ENCODE measurements around the gene FAM151B. TPM values are rescaled to one million over a fixed set of nuclear protein-coding genes. Genes with fewer than 3 reads are reported as not detected.
"Not testable (repeated sequence)": the region's sequence is repeated elsewhere in the genome, so short reads cannot be mapped to it uniquely, and the experiment has no call there.

The FAM151B gene
- total and polyA plus RNA-seq, 3 experiments from 2014 or later = 0.18 to 0.24 TPM; not detected in 1

DNA sequence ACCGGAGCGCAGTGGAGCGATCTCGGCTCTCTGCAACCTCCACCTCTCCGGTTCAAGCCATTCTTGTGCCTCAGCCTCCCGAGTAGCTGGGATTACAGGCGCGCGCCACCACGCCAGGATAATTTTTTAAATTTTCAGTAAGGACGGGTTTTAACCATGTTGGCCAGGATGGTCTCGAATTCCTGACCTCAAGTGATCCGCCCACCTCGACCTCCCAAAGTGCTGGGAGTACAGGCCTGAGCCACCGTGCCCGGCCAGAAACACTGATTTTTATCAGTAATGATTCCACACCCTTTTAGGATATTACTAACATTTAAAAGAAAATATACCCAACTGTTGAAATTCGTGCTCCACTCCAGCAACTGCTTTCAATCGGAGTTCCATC, 464 bp upstream of the FAM151B start:
- peaks cover 8 to 19% (median 16%) of the 10 kb centered on the region in 3 donors for H3K4me1 Mint-ChIP-seq
- Histone ChIP-seq H3K4me3 (ENCODE audit: low read length) (peak overlapping the region; percentile 66), H3K27ac (ENCODE audit: low read depth, low read length) (no peak overlapping the region), H3K36me3 (ENCODE audit: insufficient read depth, low read length) (no peaks in the 10 kb centered on the region), H3K27me3 (ENCODE audit: insufficient read depth, low read length, poor library complexity, severe bottlenecking) (no peaks in the 10 kb centered on the region), H3K9me3 (ENCODE audit: low read length) (no peaks in the 10 kb centered on the region), H3K4me1 (ENCODE audit: insufficient read depth, low read length) (no peaks in the 10 kb centered on the region)
- ChIA-PET CTCF (no interaction called here), POLR2A (interaction anchor here (0.5 kb wide), 1 partner anchor 180 kb away, joined by 3 read pairs; no protein-coding TSS in a partner anchor)
- peak overlapping the region; percentile 38 to 75 (median 67) for H3K4me3 Mint-ChIP-seq
- no peak for DNase-seq
- no peak overlapping the region for H3K27ac Mint-ChIP-seq
- peaks cover 0 to 32% (median 0%) of the 10 kb centered on the region in 3 donors for H3K36me3 Mint-ChIP-seq
- peaks cover 21 to 40% of the 10 kb centered on the region in 2 donors for H3K27me3 Mint-ChIP-seq
- peaks cover 10 to 34% (median 20%) of the 10 kb centered on the region in 5 donors for H3K9me3 Mint-ChIP-seq

DNA sequence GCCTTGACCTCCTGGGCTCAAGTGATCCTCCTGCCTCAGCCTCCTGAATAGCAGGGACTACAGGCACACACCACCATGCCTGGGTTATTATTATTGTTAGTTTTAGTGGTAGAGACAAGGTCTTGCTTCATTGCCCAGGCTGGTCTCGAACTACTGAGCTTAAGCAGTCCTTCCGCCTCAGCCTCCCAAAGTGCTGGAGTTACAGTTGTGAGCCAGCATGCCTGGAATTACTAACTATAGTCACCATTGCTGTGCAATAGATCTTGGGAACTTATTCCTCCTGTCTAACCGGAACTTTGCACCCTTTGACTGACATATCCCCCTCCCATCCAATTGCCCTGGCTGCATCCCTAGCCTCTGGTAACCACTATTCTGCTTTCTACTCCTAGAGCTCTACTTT, 3.4 kb downstream of the FAM151B start:
- ChIA-PET CTCF (no interaction called here), POLR2A (no interaction called here)
- Mint-ChIP-seq H3K27me3 (peaks cover 19 to 37% of the 10 kb centered on the region in 2 donors), H3K27ac (no peak overlapping the region), H3K36me3 (peaks cover 0 to 16% (median 0%) of the 10 kb centered on the region in 3 donors), H3K4me3 (no peak overlapping the region), H3K4me1 (peaks cover 8 to 19% (median 16%) of the 10 kb centered on the region in 3 donors), H3K9me3 (peaks cover 0 to 8% (median 2%) of the 10 kb centered on the region in 5 donors)
- Histone ChIP-seq H3K27me3 (ENCODE audit: insufficient read depth, low read length, poor library complexity, severe bottlenecking) (no peaks in the 10 kb centered on the region), H3K4me3 (ENCODE audit: low read length) (no peak overlapping the region), H3K36me3 (ENCODE audit: insufficient read depth, low read length) (no peaks in the 10 kb centered on the region), H3K27ac (ENCODE audit: low read depth, low read length) (no peak overlapping the region), H3K4me1 (ENCODE audit: insufficient read depth, low read length) (no peaks in the 10 kb centered on the region), H3K9me3 (ENCODE audit: low read length) (no peaks in the 10 kb centered on the region)
- no peak for DNase-seq

DNA sequence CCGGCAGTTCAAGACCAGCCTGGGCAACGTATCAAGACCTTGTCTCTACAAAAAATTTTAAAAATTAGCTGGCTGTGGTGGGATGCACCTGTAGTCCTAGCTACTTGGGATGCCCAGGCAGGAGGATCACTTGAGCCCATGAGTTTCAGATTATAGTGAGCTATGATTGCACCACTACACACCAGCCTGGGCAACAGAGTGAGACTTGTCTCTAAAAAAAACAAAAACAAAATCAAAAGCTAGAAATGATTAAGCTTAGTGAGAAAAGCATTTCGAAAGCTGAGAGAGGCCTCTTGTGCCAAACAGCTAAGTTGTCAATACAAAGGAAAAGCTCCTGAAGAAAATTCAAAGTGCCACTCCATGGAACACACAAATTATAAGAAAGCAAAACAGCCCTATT, 4.8 kb downstream of the FAM151B start:
- ChIA-PET POLR2A (no interaction called here), CTCF (no interaction called here)
- DNase-seq = no peak
- Histone ChIP-seq H3K27me3 (ENCODE audit: insufficient read depth, low read length, poor library complexity, severe bottlenecking) (no peaks in the 10 kb centered on the region), H3K4me3 (ENCODE audit: low read length) (no peak overlapping the region), H3K9me3 (ENCODE audit: low read length) (no peaks in the 10 kb centered on the region), H3K27ac (ENCODE audit: low read depth, low read length) (no peak overlapping the region), H3K4me1 (ENCODE audit: insufficient read depth, low read length) (no peaks in the 10 kb centered on the region), H3K36me3 (ENCODE audit: insufficient read depth, low read length) (no peaks in the 10 kb centered on the region)
- Mint-ChIP-seq H3K27me3 (peaks cover 14 to 31% of the 10 kb centered on the region in 2 donors), H3K4me1 (peaks cover 4 to 8% (median 8%) of the 10 kb centered on the region in 3 donors), H3K9me3 (no peaks in the 10 kb centered on the region), H3K27ac (no peak overlapping the region), H3K36me3 (peaks cover 0 to 8% (median 0%) of the 10 kb centered on the region in 3 donors), H3K4me3 (no peak overlapping the region)

DNA sequence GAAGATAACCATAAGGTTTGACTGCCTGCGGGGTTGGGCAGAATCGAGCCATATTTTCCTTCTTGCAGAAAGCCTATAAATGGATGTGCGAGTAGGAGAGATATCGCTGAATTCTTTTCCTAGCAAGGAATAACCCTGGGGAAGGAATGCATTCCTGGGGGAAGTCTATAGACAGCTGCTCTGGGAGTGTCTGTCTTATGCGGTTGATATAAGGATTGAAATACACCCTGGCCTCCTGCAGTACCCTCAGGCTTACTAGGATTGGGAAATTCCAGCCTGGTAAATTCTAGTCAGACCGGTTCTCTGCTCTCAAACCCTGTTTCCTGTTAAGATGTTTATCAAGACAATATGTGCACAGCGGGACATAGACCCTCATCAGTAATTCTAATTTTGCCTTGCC, 5.5 kb downstream of the FAM151B start:
- H3K27me3 ChIP-seq (ENCODE audit: insufficient read depth, low read length, poor library complexity, severe bottlenecking); H3K36me3 ChIP-seq (ENCODE audit: insufficient read depth, low read length); POLR2A ChIA-PET; DNase-seq; H3K36me3 Mint-ChIP-seq; H3K4me3 Mint-ChIP-seq; H3K4me3 ChIP-seq (ENCODE audit: low read length); H3K4me1 ChIP-seq (ENCODE audit: insufficient read depth, low read length); H3K9me3 Mint-ChIP-seq; H3K4me1 Mint-ChIP-seq; H3K9me3 ChIP-seq (ENCODE audit: low read length); CTCF ChIA-PET; H3K27ac ChIP-seq (ENCODE audit: low read depth, low read length); H3K27ac Mint-ChIP-seq: not testable (repeated sequence)
- H3K27me3 Mint-ChIP-seq = peaks cover 14 to 28% of the 10 kb centered on the region in 2 donors

DNA sequence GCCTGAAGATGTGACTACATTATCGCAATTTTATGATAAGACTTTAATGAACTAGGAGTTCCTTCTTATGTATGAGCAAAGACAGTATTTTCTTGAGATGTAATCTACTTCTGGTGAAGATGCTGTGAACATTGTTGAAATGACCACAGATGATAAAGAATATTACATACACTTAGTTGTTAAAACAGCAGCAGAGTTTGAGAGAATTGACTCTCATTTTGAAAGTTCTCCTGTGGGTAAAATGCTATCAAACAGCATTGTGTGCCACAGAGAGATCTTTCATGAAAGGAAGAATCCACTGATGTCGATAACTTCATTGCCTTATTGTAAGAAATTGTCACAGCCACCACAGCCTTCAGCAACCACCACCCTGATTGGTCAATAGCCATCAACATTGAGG, 8.0 kb downstream of the FAM151B start:
- H3K36me3 ChIP-seq (ENCODE audit: insufficient read depth, low read length) = no peaks in the 10 kb centered on the region
- peaks cover 13 to 15% of the 10 kb centered on the region in 2 donors for H3K27me3 Mint-ChIP-seq
- H3K9me3 Mint-ChIP-seq = peaks cover 0 to 2% (median 0%) of the 10 kb centered on the region in 5 donors
- no peak for DNase-seq
- no peaks in the 10 kb centered on the region for H3K4me1 ChIP-seq (ENCODE audit: insufficient read depth, low read length)
- no peak overlapping the region for H3K4me3 Mint-ChIP-seq
- H3K36me3 Mint-ChIP-seq = no peaks in the 10 kb centered on the region
- no peaks in the 10 kb centered on the region for H3K9me3 ChIP-seq (ENCODE audit: low read length)
- no peak overlapping the region for H3K4me3 ChIP-seq (ENCODE audit: low read length)
- H3K27me3 ChIP-seq (ENCODE audit: insufficient read depth, low read length, poor library complexity, severe bottlenecking) = no peaks in the 10 kb centered on the region
- H3K27ac Mint-ChIP-seq = no peak overlapping the region
- ChIA-PET POLR2A (no interaction called here), CTCF (no interaction called here)
- no peak overlapping the region for H3K27ac ChIP-seq (ENCODE audit: low read depth, low read length)
- no peaks in the 10 kb centered on the region for H3K4me1 Mint-ChIP-seq

DNA sequence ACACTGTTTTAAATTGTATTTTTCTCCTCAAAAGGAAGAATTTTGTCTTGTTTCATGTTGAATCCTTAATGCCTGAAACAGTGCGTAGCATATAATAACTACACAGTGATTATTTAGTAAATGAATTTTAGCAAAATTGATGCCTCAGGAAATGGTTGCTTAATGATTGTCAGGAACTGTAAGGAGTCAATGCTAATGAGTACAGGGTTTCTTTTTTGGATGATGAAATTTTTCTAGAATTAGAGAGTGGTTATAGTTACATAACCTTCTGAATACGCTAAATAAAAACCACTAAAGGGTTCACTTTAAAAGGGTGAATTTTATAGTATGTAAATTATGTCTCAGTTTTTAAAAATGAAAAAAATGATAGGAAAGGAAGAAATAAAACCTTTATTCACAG, 14.9 kb downstream of the FAM151B start:
- no peak overlapping the region for H3K27ac ChIP-seq (ENCODE audit: low read depth, low read length)
- Mint-ChIP-seq H3K27ac (no peak overlapping the region), H3K9me3 (peaks cover 0 to 2% (median 0%) of the 10 kb centered on the region in 5 donors), H3K4me3 (no peak overlapping the region), H3K36me3 (no peaks in the 10 kb centered on the region), H3K27me3 (peaks cover 0 to 4% of the 10 kb centered on the region in 2 donors), H3K4me1 (peaks cover 0 to 6% (median 2%) of the 10 kb centered on the region in 3 donors)
- H3K4me1 ChIP-seq (ENCODE audit: insufficient read depth, low read length) = no peaks in the 10 kb centered on the region
- no peaks in the 10 kb centered on the region for H3K36me3 ChIP-seq (ENCODE audit: insufficient read depth, low read length)
- H3K4me3 ChIP-seq (ENCODE audit: low read length) = no peak overlapping the region
- H3K9me3 ChIP-seq (ENCODE audit: low read length) = no peaks in the 10 kb centered on the region
- H3K27me3 ChIP-seq (ENCODE audit: insufficient read depth, low read length, poor library complexity, severe bottlenecking) = no peaks in the 10 kb centered on the region
- DNase-seq = no peak
- ChIA-PET CTCF (no interaction called here), POLR2A (no interaction called here)

DNA sequence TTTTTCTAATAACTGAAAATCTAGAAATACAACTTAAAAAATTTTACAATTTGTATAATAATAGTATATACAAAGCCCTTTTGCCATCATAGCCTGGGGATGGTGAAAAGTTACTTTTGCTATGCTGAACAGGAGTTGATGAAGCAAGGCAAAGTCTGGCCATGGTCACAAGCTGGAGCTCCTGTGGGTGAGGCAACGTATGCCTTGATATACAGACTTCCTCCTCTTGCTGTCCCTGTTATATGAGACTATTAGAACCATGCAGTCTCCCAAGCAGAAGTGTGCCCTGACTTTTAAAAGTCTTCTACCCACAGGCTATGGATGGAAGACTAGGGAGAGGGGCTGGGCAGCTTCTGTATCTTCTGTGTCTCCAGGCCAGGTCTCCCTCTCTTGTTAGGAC, 15.7 kb downstream of the FAM151B start:
- no peak overlapping the region for H3K27ac Mint-ChIP-seq
- Histone ChIP-seq H3K9me3 (ENCODE audit: low read length) (no peaks in the 10 kb centered on the region), H3K4me1 (ENCODE audit: insufficient read depth, low read length) (no peaks in the 10 kb centered on the region), H3K27ac (ENCODE audit: low read depth, low read length) (no peak overlapping the region), H3K36me3 (ENCODE audit: insufficient read depth, low read length) (no peaks in the 10 kb centered on the region), H3K4me3 (ENCODE audit: low read length) (no peak overlapping the region), H3K27me3 (ENCODE audit: insufficient read depth, low read length, poor library complexity, severe bottlenecking) (no peaks in the 10 kb centered on the region)
- no peaks in the 10 kb centered on the region for H3K36me3 Mint-ChIP-seq
- peaks cover 0 to 5% of the 10 kb centered on the region in 2 donors for H3K27me3 Mint-ChIP-seq
- DNase-seq = no peak
- ChIA-PET POLR2A (no interaction called here), CTCF (no interaction called here)
- peaks cover 0 to 2% (median 0%) of the 10 kb centered on the region in 5 donors for H3K9me3 Mint-ChIP-seq
- H3K4me1 Mint-ChIP-seq = peaks cover 0 to 6% (median 2%) of the 10 kb centered on the region in 3 donors
- no peak overlapping the region for H3K4me3 Mint-ChIP-seq

DNA sequence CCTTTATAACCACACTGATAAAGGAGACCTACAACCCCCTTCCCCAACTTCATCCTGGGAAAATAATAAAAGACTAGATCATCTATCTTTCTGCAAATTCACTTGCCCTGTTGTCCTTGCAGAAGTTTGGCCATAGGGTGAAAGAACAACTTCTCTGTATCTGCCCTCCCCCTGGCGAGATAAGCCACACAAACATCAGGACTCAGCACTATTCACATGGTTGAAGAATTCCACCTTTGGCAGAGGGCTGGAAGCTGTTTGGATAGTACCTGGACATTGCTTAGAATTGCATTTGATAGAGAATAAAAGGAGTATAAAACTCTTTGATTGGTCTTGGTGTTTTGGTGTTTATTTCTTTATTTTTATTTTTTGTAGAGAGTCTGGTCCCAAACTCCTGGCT, 16.9 kb downstream of the FAM151B start:
- Histone ChIP-seq H3K36me3 (ENCODE audit: insufficient read depth, low read length) (no peaks in the 10 kb centered on the region), H3K27me3 (ENCODE audit: insufficient read depth, low read length, poor library complexity, severe bottlenecking) (no peaks in the 10 kb centered on the region), H3K27ac (ENCODE audit: low read depth, low read length) (no peak overlapping the region), H3K4me3 (ENCODE audit: low read length) (no peak overlapping the region), H3K4me1 (ENCODE audit: insufficient read depth, low read length) (no peaks in the 10 kb centered on the region), H3K9me3 (ENCODE audit: low read length) (no peaks in the 10 kb centered on the region)
- no peak for DNase-seq
- no peak overlapping the region for H3K27ac Mint-ChIP-seq
- POLR2A ChIA-PET = no interaction called here
- peaks cover 0 to 3% of the 10 kb centered on the region in 2 donors for H3K27me3 Mint-ChIP-seq
- CTCF ChIA-PET = no interaction called here
- no peak overlapping the region for H3K4me3 Mint-ChIP-seq
- H3K4me1 Mint-ChIP-seq = peaks cover 0 to 6% (median 2%) of the 10 kb centered on the region in 3 donors
- H3K9me3 Mint-ChIP-seq = peaks cover 0 to 2% (median 0%) of the 10 kb centered on the region in 5 donors
- H3K36me3 Mint-ChIP-seq = no peaks in the 10 kb centered on the region

DNA sequence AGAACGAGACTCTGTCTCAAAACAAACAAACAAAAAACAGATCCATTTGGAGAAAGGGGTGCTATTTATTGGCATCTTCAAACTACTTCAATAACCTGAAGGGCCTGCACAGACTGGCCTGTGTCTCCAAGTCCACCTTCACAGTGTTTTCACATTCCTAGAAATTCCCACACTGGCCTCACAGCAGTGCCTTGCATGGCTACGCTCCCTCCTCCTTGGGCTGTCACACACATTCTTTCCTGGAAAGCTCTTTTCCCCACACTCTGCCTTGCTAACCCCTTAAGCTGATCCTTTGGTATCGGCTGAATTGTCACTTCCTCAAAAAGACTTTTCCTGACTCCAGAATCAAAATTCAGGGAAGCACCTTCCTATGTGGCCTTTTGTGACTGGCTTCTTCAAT, 19.8 kb downstream of the FAM151B start:
- DNase-seq = no peak
- Histone ChIP-seq H3K4me1 (ENCODE audit: insufficient read depth, low read length) (no peaks in the 10 kb centered on the region), H3K27ac (ENCODE audit: low read depth, low read length) (no peak overlapping the region), H3K36me3 (ENCODE audit: insufficient read depth, low read length) (no peaks in the 10 kb centered on the region), H3K9me3 (ENCODE audit: low read length) (no peaks in the 10 kb centered on the region), H3K4me3 (ENCODE audit: low read length) (no peak overlapping the region), H3K27me3 (ENCODE audit: insufficient read depth, low read length, poor library complexity, severe bottlenecking) (no peaks in the 10 kb centered on the region)
- Mint-ChIP-seq H3K27me3 (peaks cover 0 to 2% of the 10 kb centered on the region in 2 donors), H3K4me3 (no peak overlapping the region), H3K9me3 (no peaks in the 10 kb centered on the region), H3K4me1 (peaks cover 0 to 6% (median 2%) of the 10 kb centered on the region in 3 donors), H3K36me3 (peaks cover 0 to 2% (median 0%) of the 10 kb centered on the region in 3 donors), H3K27ac (no peak overlapping the region)
- POLR2A ChIA-PET = no interaction called here
- CTCF ChIA-PET = no interaction called here

Measured in CD8-positive, alpha-beta memory T cell (primary cell).